ENCODE results near the gene ELANE.

ELANE gene

DNA sequence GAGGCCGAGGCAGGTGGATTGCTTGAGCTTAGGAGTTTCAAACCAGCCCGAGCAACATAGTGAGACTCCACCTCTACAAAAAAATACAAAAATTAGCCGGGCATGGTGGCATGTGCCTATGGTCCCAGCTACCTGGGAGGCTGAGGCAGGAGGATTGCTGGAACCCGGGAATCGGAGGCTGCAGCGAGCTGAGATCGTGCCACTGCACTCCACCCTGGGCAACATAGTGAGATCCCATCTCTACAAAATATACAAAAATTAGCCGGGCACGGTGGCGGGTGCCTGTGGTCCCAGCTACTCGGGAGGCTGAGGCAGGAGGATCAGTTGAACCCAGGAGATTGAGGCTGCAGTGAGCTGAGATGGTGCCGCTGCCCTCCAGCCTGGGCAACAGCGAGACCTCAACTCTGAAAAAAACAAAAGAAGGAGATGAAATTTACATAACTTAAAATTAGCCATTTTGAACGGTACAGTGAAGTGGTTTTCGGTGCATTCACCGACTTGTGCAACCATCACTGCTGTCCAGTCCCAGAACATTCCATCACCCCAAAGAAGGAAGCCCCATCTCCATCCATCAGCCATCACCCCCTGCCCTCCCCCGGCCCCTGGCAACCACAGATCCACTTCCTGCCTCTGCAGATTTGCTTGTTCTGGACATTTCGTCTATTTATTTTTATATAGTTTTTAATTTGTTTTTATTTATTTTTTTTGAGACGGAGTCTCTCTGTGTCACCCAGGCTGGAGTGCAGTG, 26.0 kb upstream of the ELANE start:
- TF ChIP-seq, protein P1, sequence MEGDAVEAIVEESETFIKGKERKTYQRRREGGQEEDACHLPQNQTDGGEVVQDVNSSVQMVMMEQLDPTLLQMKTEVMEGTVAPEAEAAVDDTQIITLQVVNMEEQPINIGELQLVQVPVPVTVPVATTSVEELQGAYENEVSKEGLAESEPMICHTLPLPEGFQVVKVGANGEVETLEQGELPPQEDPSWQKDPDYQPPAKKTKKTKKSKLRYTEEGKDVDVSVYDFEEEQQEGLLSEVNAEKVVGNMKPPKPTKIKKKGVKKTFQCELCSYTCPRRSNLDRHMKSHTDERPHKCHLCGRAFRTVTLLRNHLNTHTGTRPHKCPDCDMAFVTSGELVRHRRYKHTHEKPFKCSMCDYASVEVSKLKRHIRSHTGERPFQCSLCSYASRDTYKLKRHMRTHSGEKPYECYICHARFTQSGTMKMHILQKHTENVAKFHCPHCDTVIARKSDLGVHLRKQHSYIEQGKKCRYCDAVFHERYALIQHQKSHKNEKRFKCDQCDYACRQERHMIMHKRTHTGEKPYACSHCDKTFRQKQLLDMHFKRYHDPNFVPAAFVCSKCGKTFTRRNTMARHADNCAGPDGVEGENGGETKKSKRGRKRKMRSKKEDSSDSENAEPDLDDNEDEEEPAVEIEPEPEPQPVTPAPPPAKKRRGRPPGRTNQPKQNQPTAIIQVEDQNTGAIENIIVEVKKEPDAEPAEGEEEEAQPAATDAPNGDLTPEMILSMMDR (IDR thresholded peaks at IDR 0.05; ENCODE audit: low read length) = no peak
- no peak for TF ChIP-seq EZH2 (IDR thresholded peaks at IDR 0.05; ENCODE audit: borderline replicate concordance, low read length)
- Histone ChIP-seq H3K27me3 (ENCODE audit: insufficient read depth, low read length) (peaks cover 4% of the 10 kb centered on the region; the same call in 1 of the 2 replicates), H3K9me2 (ENCODE audit: low read depth, low read length) (no peaks in the 10 kb centered on the region), H4K20me1 (ENCODE audit: insufficient read depth, low read length) (no peaks in the 10 kb centered on the region), H3K36me3 (ENCODE audit: insufficient read depth, low read length) (no peaks in the 10 kb centered on the region), H3K9ac (ENCODE audit: low read length) (no peak overlapping the region), H3K4me3 (ENCODE audit: low read depth, low read length, poor library complexity, severe bottlenecking) (no peak overlapping the region), H3K4me2 (ENCODE audit: low read length) (no peak overlapping the region), H3K27ac (ENCODE audit: low read depth, low read length, poor library complexity, severe bottlenecking) (no peak overlapping the region), H2AFZ (ENCODE audit: low read length) (no peak overlapping the region), H3K9me3 (ENCODE audit: low read length) (no peaks in the 10 kb centered on the region), H3F3A (ENCODE audit: insufficient read depth, low read length) (no peaks in the 10 kb centered on the region), H3K4me1 (ENCODE audit: insufficient read depth, low read length, severe bottlenecking) (no peaks in the 10 kb centered on the region), H3K79me2 (ENCODE audit: insufficient read depth, low read length) (no peaks in the 10 kb centered on the region)

DNA sequence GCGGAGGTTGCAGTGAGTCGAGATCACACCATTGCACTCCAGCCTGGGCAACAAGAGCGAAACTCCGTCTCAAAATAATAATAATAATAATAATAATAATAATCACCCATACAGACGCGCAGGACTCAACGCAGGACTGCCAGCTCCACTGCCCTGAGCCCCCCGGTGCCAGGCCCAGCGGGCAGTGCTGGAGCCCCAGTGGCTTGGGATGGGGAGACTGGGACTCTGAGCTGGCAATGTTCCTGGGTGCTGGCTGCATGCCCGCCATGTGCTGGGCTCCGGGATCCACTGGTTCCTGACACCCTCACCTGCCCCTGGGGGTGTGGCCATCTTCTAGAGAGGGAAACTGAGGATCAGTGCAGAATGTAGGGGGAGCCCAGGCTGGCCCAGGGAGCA, 24.8 kb upstream of the ELANE start:
- no peaks in the 10 kb centered on the region for H3K36me3 ChIP-seq (ENCODE audit: insufficient read depth, low read length)
- H3K9ac ChIP-seq (ENCODE audit: low read length) = no peak overlapping the region
- no peaks in the 10 kb centered on the region for H3K9me3 ChIP-seq (ENCODE audit: low read length)
- H3F3A ChIP-seq (ENCODE audit: insufficient read depth, low read length) = no peaks in the 10 kb centered on the region
- no peaks in the 10 kb centered on the region for H3K9me2 ChIP-seq (ENCODE audit: low read depth, low read length)
- no peak overlapping the region for H3K4me2 ChIP-seq (ENCODE audit: low read length)
- no peaks in the 10 kb centered on the region for H4K20me1 ChIP-seq (ENCODE audit: insufficient read depth, low read length)
- H3K27ac ChIP-seq (ENCODE audit: low read depth, low read length, poor library complexity, severe bottlenecking) = no peak overlapping the region
- H3K4me3 ChIP-seq (ENCODE audit: low read depth, low read length, poor library complexity, severe bottlenecking) = no peak overlapping the region
- H3K79me2 ChIP-seq (ENCODE audit: insufficient read depth, low read length) = no peaks in the 10 kb centered on the region
- TF ChIP-seq, protein P1 (IDR thresholded peaks at IDR 0.05; ENCODE audit: low read length) = no peak
- TF ChIP-seq EZH2 (IDR thresholded peaks at IDR 0.05; ENCODE audit: borderline replicate concordance, low read length) = no peak
- no peak overlapping the region for H2AFZ ChIP-seq (ENCODE audit: low read length)
- H3K27me3 ChIP-seq (ENCODE audit: insufficient read depth, low read length) = peaks cover 4% of the 10 kb centered on the region; the same call in 1 of the 2 replicates
- no peaks in the 10 kb centered on the region for H3K4me1 ChIP-seq (ENCODE audit: insufficient read depth, low read length, severe bottlenecking)

DNA sequence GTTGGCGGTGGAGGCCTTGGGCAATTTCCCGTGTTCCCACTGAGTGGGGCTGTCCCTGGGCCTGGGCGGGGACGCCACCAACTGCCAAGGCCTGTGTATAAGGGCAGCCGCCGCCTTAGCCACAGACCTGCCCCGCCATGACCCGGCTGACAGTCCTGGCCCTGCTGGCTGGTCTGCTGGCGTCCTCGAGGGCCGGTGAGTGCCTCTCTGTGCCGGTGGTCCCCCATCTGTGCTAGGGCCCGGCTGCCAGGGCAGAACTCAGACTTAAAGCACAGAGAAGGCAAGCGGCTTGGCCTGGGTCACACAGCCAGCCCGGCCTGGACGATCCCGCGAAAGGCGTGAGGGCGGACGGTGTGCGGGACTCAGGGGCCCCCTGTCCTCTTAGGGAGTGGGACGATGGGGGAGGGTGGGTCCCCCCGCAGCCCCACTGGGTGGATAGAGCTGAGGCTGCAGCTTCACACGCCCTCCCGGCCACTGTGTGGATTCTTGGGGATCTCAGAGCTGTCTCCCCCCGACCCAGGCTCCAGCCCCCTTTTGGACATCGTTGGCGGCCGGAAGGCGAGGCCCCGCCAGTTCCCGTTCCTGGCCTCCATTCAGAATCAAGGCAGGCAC, 24.3 kb upstream of the ELANE start, which contains the start of gene AZU1:
AZU1 (plus strand) TSS at position 128 of the 612 bp plus-strand sequence; CDS start at position 138, 10 bp downstream.
- H3K79me2 ChIP-seq (ENCODE audit: insufficient read depth, low read length) = no peaks in the 10 kb centered on the region
- no peaks in the 10 kb centered on the region for H3K9me2 ChIP-seq (ENCODE audit: low read depth, low read length)
- no peak for TF ChIP-seq EZH2 (IDR thresholded peaks at IDR 0.05; ENCODE audit: borderline replicate concordance, low read length)
- TF ChIP-seq, protein P1 (IDR thresholded peaks at IDR 0.05; ENCODE audit: low read length) = no peak
- no peak within 1 kb of the TSS for H3K4me2 ChIP-seq (ENCODE audit: low read length)
- H3K4me3 ChIP-seq (ENCODE audit: low read depth, low read length, poor library complexity, severe bottlenecking) = no peak within 1 kb of the TSS
- no peaks in the 10 kb centered on the region for H3K4me1 ChIP-seq (ENCODE audit: insufficient read depth, low read length, severe bottlenecking)
- no peak within 1 kb of the TSS for H2AFZ ChIP-seq (ENCODE audit: low read length)
- no peaks in the 10 kb centered on the region for H3F3A ChIP-seq (ENCODE audit: insufficient read depth, low read length)
- no peak within 1 kb of the TSS for H3K9ac ChIP-seq (ENCODE audit: low read length)
- no peaks in the 10 kb centered on the region for H3K36me3 ChIP-seq (ENCODE audit: insufficient read depth, low read length)
- H3K9me3 ChIP-seq (ENCODE audit: low read length) = no peaks in the 10 kb centered on the region
- no peak within 1 kb of the TSS for H3K27ac ChIP-seq (ENCODE audit: low read depth, low read length, poor library complexity, severe bottlenecking)
- H4K20me1 ChIP-seq (ENCODE audit: insufficient read depth, low read length) = no peaks in the 10 kb centered on the region
- peaks cover 4% of the 10 kb centered on the region; the same call in 1 of the 2 replicates for H3K27me3 ChIP-seq (ENCODE audit: insufficient read depth, low read length)
